Endothelial cell of umbilical vein (primary cell): ENCODE data around the gene HSPB6. TPM values are rescaled to one million over a fixed set of nuclear protein-coding genes. Genes with fewer than 3 reads are reported as not detected.

Experiments
- BruUV-seq: library from RNA; stranded (reverse); fragments of 400-500 nt; replicated peaks from 2 replicates; lab custom pipeline; 2021; lab: Mats Ljungman, UMichigan
- CTCF ChIA-PET: fragments of 300-600, 350-600 bp; sonication (Branson Sonifier 250); formaldehyde crosslinking; loops from one replicate; lab custom pipeline; 2021; ENCODE audit warnings: antibody characterized with exemption, inconsistent platforms; lab: Charles Lee
- POLR2A ChIA-PET: fragments of 300-600, 350-600 bp; sonication (Branson Sonifier 250); formaldehyde crosslinking; loops from one replicate; lab custom pipeline; 2021; ENCODE audit warnings: antibody characterized with exemption, inconsistent platforms; lab: Charles Lee
- DNase-seq: peaks from one replicate; pipeline ENCODE4 v3.0.0-alpha.2; 2011; ENCODE audit warnings: low read depth, low spot score
- FAIRE-seq: peaks from 2 replicates; lab custom pipeline; 2011; peaks lifted over from hg19 to GRCh38; lab: Jason Lieb, UNC
- H2AFZ ChIP-seq: 2 replicates; pipeline ENCODE4 v1.6.0; 2012; ENCODE audit warnings: low read depth, low read length, control low read depth, inconsistent platforms
- H3K27ac ChIP-seq: 2 replicates; pipeline ENCODE4 v1.5.1; 2011; ENCODE audit warnings: low read depth, mild to moderate bottlenecking, control low read depth, low read length, moderate library complexity; ENCODE audit not compliant: insufficient read depth
- H3K27me3 ChIP-seq, 2 experiments: 2 replicates each; pipeline versions ENCODE4 v1.6.0 to v1.6.1; 2011; ENCODE audit warnings: low read length in 2 of 2, mixed read lengths in 1 of 2; ENCODE audit not compliant: control insufficient read depth in 2 of 2, insufficient read depth in 2 of 2
- H3K36me3 ChIP-seq, 2 experiments: 2 replicates in 1 of 2; 3 replicates in 1 of 2; pipeline ENCODE4 v1.5.1; 2011; ENCODE audit warnings: low read length in 2 of 2, mild to moderate bottlenecking in 1 of 2, moderate library complexity in 1 of 2; ENCODE audit not compliant: control insufficient read depth in 2 of 2, insufficient read depth in 2 of 2; ENCODE audit errors: extremely low read depth in 1 of 2
- H3K4me1 ChIP-seq: 3 replicates; pipeline ENCODE4 v1.5.1; 2011; ENCODE audit warnings: mild to moderate bottlenecking, low read length; ENCODE audit not compliant: control insufficient read depth, insufficient read depth; ENCODE audit errors: extremely low read depth
- H3K4me2 ChIP-seq: 2 replicates; pipeline ENCODE4 v1.6.1; 2011; ENCODE audit warnings: low read length, control low read depth, mixed read lengths; ENCODE audit not compliant: insufficient read depth
- H3K4me3 ChIP-seq, 3 experiments: fragments of 200-600 bp in 1 of 3; sonication (generic), shearing (Covaris generic) in 1 of 3; replicated peaks in 1 of 3; 2 replicates each; pipeline ENCODE4 v1.5.1; 2011 to 2016; ENCODE audit warnings: control low read depth in 3 of 3, low read length in 3 of 3, mild to moderate bottlenecking in 2 of 3, inconsistent platforms in 1 of 3, low read depth in 1 of 3, moderate library complexity in 1 of 3; ENCODE audit not compliant: insufficient read depth in 1 of 3
- H3K79me2 ChIP-seq: 2 replicates; pipeline ENCODE4 v1.6.0; 2012; ENCODE audit warnings: low read length, inconsistent platforms; ENCODE audit not compliant: control insufficient read depth, insufficient read depth
- H3K9ac ChIP-seq: replicated peaks from 2 replicates; pipeline ENCODE3; 2011; ENCODE audit warnings: low read length, control low read depth; ENCODE audit not compliant: insufficient read depth; ENCODE audit errors: extremely low read depth
- H3K9me1 ChIP-seq: replicated peaks from 3 replicates; pipeline ENCODE4 v1.6.0; 2011; ENCODE audit warnings: mild to moderate bottlenecking, low read length; ENCODE audit not compliant: control insufficient read depth, insufficient read depth; ENCODE audit errors: extremely low read depth
- H3K9me3 ChIP-seq: replicated peaks from 2 replicates; pipeline ENCODE4 v1.5.1; 2012; ENCODE audit warnings: low read length, inconsistent platforms; ENCODE audit not compliant: control insufficient read depth, insufficient read depth
- H4K20me1 ChIP-seq: replicated peaks from 2 replicates; pipeline ENCODE3; 2011; ENCODE audit warnings: mild to moderate bottlenecking, low read length; ENCODE audit not compliant: control insufficient read depth, insufficient read depth; ENCODE audit errors: extremely low read depth
- CTCF ChIP-seq, 2 donors: IDR thresholded peaks; 1 replicate in 1 of 2; 2 replicates in 1 of 2; pipeline ENCODE4 v1.5.1; 2011; ENCODE audit warnings: low read length in 2 of 2, mild to moderate bottlenecking in 2 of 2, moderate library complexity in 2 of 2, control low read depth in 1 of 2, inconsistent platforms in 1 of 2, low read depth in 1 of 2; ENCODE audit not compliant: insufficient read depth in 1 of 2; ENCODE audit errors: extremely low read depth in 1 of 2
- EZH2 ChIP-seq: IDR thresholded peaks from 2 replicates; pipeline ENCODE4 v1.6.1; 2012; ENCODE audit warnings: borderline replicate concordance, low read depth, mild to moderate bottlenecking, moderate library complexity, low read length, inconsistent platforms; ENCODE audit not compliant: severe bottlenecking
- FOS ChIP-seq: IDR thresholded peaks from 2 replicates; pipeline ENCODE4 v1.6.1; 2011; ENCODE audit warnings: mild to moderate bottlenecking, low read length, moderate library complexity, borderline replicate concordance; ENCODE audit not compliant: insufficient read depth
- GATA2 ChIP-seq: IDR thresholded peaks from 2 replicates; pipeline ENCODE4 v1.7.0; 2011; ENCODE audit warnings: low read depth, mild to moderate bottlenecking, moderate library complexity, mixed read lengths, low read length; ENCODE audit not compliant: insufficient read length, insufficient read depth
- JUN ChIP-seq: IDR thresholded peaks from 2 replicates; pipeline ENCODE4 v1.6.1; 2011; ENCODE audit warnings: borderline replicate concordance, low read depth; ENCODE audit not compliant: insufficient read length, insufficient read depth
- MAX ChIP-seq: IDR thresholded peaks from 2 replicates; pipeline ENCODE4 v1.6.1; 2011; ENCODE audit not compliant: insufficient read depth, insufficient read length
- POLR2AphosphoS5 ChIP-seq: IDR thresholded peaks from 2 replicates; pipeline ENCODE4 v1.6.1; 2012; ENCODE audit warnings: low read depth, mild to moderate bottlenecking, control low read depth, low read length, moderate library complexity; ENCODE audit not compliant: insufficient read depth
- dilution Hi-C: fragments of 300-500 bp; cut with MboI; formaldehyde crosslinking; loops from one replicate; pipeline ENCODE4 v1.15.0; 2019; ENCODE audit warnings: low sequenced_read_pairs; ENCODE audit not compliant: extremely low pct_ligation_motif_present
- intact Hi-C: fragments of 100-400 bp; cut with micrococcal nuclease; formaldehyde crosslinking; loops from one replicate; pipeline ENCODE4 v1.10.0; 2022
- polyA plus RNA-seq, 4 experiments: library from polyadenylated mRNA; depleted of rRNA in 3 of 4; stranded (reverse) in 3 of 4; unstranded in 1 of 4; fragments of >200 nt; gene quantifications; 2 replicates each; pipeline versions ENCODE4 v1.2.1 to v1.2.3, GENCODE V29; 2011 to 2012; ENCODE audit warnings: missing spikeins in 1 of 4
- total RNA-seq: library from RNA; stranded (reverse); gene quantifications from 2 replicates; pipeline ENCODE4 v1.2.3, GENCODE V29; 2021

HSPB6 gene
- total and polyA plus RNA-seq, 2 donors (not counting 3 experiments of a cell fraction or from before 2014, with no cell fraction given): 3.4 to 6.2 TPM

GRCh38 chr19:35722461-35722860 lies 34.4 kb downstream of the HSPB6 start:
- intact Hi-C loops: no loop called here
- POLR2A ChIA-PET: no interaction called here
- Histone ChIP-seq H3K9me1 (no peaks in the 10 kb centered on the region), H2AFZ (no peak overlapping the region), H3K4me3 (no peak overlapping the region), H4K20me1 (no peaks in the 10 kb centered on the region), H3K36me3 (peaks cover 24 to 60% of the 10 kb centered on the region in 2 experiments), H3K27ac (no peak overlapping the region), H3K79me2 (peaks cover 30% of the 10 kb centered on the region), H3K9me3 (no peaks in the 10 kb centered on the region), H3K4me2 (no peak overlapping the region), H3K27me3 (no peaks in the 10 kb centered on the region), H3K9ac (no peak overlapping the region), H3K4me1 (peaks cover 6% of the 10 kb centered on the region)
- FAIRE-seq (no peak), DNase-seq (no peak)
- BruUV-seq: no TSS peak
- CTCF ChIA-PET: no interaction called here
- dilution Hi-C loops: no loop called here
- TF ChIP-seq GATA2 (no peak), EZH2 (no peak), JUN (no peak), CTCF (IDR thresholded peaks at IDR 0.05; ENCODE audit: extremely low read depth in 1 of 2, insufficient read depth in 1 of 2, low read depth in 1 of 2, low read length in 2 of 2) (no peak), MAX (no peak), POLR2AphosphoS5 (no peak), FOS (no peak)
